ENCODE data around the gene ARHGAP6.
"Not testable (repeated sequence)": the region's sequence is repeated elsewhere in the genome, so short reads cannot be mapped to it uniquely, and the experiment has no call there.

Gene ARHGAP6

DNA sequence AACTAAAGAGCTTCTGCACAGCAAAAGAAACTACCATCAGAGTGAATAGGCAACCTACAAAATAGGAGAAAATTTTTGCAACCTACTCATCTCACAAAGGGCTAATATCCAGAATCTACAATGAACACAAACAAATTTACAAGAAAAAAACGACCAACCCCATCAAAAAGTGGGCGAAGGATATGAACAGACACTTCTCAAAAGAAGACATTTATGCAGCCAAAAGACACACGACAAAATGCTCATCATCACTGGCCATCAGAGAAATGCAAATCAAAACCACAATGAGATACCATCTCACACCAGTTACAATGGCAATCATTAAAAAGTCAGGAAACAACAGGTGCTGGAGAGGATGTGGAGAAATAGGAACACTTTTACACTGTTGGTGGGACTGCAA is 304.1 kb downstream of the ARHGAP6 start:
- not testable (repeated sequence) for DNase-seq (ENCODE audit: low read depth in 2 of 2)

DNA sequence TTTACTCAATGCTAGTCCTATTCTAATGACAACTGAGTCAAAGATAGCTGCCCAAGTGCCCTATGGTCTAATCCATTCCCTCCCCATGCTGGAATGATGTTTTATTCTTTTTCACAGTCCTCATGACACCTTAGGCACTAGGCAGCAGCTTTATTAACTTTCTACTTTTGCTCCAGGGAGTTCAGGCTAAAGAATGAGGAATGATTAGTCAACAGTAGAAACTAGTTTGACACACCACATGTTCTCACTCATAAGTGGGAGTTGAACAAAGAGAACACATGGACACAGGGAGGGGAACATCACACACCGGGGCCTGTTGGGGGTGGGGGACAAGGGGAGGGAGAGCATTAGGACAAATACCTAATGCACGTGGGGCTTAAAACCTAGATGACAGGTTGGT is 309.8 kb downstream of the ARHGAP6 start:
- not testable (repeated sequence) for DNase-seq (ENCODE audit: low read depth in 2 of 2)

DNA sequence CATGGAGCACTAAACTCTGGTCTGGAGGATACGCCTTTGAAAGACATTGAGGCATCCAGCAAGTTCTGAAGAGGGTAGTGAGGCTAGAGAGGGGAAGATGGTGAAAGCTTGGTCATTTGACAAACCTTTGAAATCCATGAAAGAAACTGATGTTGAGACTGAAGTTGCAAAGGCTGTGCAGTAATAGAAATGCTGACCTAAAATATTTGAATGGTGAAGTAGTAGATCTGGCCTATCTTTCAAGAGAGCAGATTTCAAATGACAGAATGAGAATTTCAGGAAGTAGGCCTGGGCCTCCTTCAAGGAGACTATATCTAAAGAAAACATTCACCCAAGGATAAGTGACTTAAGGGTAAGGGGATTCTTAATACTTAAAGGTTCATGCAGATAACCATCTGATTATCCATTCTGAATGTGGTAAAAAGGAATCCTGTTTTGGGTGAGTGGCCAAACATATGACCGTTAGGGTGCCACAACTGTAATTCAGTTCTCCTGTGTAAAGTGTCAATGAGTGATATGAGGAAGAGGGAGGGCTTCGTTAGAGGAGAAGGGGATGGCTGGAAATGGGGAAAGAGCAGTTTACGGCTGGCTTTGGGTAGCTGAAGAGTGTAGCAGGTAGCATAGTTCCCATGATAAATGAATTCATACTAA is 310.3 kb downstream of the ARHGAP6 start:
- DNase-seq (ENCODE audit: low read depth in 2 of 2), result no peak

DNA sequence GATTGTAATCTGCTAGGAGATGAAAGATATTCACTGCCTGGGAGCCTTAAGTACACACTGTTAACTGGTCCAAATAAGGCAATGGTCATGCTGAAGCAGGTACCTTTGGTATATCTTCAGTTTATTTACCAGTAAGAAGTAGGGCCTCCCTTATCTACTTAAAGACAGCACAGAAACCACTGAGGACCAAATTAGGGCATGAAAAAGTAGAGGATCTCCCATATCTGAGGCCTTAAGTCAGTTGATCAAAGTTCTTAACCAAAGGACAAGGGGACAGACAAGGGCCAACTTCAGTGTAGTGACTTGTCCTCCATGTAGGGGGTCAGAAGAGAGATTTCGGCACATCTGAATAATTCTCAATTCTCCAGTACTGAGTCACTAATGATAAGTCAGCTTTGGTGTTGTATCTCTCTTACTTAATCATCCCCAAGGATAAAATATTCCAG is 313.4 kb downstream of the ARHGAP6 start:
- DNase-seq (ENCODE audit: low read depth in 2 of 2), result no peak

DNA sequence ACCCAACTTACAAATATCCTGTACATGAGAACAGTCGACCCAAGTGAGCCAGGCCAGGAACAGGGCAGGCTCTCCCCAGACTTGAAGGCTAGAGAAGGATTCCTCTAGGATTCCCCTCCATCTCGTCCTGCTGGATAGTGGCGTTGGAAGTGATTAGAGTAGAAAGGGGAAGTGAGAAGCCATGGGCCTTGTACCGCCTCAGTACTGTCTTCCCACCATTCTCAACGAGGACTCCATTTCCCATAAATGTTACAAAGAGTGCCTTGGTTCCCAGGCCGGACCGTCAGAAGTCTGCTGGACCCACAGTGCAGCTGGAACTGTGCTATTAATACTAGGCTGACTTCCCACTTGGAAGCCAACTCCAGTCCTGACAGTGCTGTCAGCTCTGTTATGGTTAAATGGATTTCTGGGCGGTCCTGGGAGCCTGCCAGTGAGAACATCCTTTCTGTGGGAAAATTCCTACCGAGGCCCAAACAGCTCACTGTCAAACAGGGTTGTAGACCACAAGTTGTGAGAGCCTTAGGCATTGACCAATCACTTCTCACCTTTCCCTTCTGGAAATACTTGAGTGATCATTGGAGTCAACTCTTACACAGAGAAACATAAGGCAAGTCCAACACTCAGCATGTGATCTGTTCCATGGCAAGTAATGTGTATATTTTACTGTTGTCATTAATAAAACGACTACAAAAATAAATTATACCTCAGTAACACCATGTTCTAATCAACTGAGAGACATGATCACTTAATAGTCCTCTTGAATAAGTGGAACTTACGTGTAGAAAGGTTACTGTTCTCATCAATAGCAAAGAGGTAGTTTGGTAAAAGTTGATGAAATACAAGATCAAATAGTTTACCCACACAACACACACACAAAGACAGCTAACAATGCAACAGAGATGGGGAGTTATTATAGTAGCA is 314.1 kb downstream of the ARHGAP6 start:
- DNase-seq (ENCODE audit: low read depth in 2 of 2), result no peak

DNA sequence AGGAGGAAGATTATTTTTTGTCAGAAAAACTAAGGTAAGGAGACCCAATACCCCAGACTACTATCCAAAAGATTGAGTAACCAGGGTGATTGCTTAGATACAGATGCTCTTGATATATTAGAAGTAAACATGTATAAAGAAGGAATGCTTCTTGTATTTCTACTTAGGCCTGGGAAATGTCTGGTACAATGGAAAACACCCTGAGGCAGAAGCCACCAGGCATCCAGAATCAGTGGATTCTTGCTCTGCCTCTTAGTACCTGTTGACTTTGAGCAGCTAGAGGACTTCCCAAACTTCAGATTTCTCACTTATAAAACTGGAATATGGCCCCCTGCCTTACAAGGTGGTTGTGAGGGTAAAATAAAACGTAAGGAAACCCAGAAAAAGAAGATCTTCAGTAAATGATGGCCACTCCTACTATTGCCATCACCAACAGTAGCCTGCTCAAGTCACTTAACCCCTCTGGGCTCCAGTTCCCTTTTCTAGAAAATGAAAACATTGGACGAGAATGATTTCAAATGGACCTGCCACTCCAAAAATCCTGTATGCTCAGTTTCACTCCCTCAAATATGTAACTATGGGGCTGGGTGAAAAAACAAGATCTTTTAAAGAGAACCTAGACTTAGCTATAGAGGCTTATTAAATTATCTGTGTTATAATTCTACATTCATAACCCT is 315.9 kb downstream of the ARHGAP6 start:
- no peak for DNase-seq (ENCODE audit: low read depth in 2 of 2)

DNA sequence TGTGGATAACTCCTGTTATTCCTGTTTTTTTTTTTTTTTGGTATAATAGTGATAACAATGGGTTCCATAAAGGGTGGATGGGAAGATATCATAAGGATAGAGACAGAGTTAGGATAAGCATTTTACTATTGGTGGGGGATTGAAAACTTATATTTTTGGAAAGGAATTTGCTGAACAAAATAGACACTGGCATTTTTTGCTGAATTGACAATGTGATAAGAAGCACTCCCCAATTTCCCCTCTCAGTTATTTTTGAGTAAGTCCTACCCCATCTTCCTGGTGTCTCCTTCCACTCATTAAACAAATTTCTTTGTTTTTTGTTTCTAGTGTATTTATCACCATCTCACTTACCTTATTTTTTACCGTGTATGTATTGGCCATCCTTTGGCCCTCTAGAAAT is 316.7 kb downstream of the ARHGAP6 start:
- DNase-seq (ENCODE audit: low read depth in 2 of 2), result no peak

DNA sequence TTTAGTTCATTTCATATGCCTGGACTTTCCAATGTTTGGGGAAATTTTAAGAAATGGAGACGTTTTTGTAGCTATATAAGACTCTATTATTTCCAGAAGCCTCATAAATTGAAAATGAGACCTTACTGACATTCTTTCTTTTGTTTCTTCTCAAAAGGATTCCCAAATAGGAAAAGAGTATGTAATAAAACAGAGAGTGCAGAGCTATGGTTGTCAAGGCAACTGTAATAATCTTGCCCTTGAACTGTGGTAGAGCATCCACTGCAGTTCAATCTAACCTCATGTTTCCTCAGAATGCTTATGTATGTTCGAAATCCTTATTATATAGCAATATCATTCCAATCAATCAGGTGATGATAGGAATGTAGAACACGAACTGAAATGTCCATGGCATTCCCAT is 318.4 kb downstream of the ARHGAP6 start:
- DNase-seq (ENCODE audit: low read depth in 2 of 2), result no peak

DNA sequence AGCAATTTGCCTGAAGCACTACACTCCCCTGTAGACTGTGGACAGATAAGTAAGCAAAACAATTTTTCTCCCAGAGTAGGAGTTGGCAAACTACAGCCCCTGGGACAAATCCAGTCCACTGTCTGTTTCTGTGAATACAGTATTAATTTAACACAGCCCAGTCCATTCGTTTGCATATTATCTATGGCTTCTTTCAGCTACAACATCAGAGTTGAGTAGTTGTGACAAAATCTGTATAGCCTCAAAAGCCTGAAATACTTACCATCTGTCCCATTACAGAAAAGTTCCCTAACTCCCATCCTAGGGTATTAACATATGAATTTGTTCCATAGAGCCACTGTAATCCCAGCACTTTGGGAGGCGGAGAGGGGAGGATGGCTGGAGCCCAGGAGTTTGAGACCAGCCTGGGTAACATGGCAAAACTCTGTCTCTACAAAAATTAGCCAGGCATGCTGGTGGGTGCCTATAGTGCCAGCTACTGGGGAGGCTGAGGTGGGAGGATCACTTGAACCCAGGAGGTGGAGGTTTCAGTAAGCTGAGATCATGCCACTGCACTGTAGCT is 319.5 kb downstream of the ARHGAP6 start:
- DNase-seq (ENCODE audit: low read depth in 2 of 2), result no peak

DNA sequence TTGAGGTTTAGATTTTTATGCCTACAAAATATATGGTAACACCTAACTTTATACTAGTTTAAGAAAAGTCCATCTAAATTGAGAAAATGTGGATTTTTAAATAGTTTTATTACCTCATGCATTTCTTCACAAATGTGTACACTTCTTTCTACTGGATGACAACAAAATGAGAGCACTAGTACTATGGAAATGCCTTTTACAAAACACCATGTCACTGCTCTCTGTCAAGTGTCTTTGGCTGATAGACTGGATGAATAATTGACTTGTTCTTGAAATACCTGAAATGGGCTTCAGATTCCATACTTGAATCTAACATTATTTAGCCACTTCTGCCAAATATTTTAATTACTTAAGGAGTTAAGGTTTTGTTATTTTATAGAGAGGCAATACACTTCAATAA is 323.0 kb downstream of the ARHGAP6 start:
- DNase-seq (ENCODE audit: low read depth in 2 of 2), result no peak

DNA sequence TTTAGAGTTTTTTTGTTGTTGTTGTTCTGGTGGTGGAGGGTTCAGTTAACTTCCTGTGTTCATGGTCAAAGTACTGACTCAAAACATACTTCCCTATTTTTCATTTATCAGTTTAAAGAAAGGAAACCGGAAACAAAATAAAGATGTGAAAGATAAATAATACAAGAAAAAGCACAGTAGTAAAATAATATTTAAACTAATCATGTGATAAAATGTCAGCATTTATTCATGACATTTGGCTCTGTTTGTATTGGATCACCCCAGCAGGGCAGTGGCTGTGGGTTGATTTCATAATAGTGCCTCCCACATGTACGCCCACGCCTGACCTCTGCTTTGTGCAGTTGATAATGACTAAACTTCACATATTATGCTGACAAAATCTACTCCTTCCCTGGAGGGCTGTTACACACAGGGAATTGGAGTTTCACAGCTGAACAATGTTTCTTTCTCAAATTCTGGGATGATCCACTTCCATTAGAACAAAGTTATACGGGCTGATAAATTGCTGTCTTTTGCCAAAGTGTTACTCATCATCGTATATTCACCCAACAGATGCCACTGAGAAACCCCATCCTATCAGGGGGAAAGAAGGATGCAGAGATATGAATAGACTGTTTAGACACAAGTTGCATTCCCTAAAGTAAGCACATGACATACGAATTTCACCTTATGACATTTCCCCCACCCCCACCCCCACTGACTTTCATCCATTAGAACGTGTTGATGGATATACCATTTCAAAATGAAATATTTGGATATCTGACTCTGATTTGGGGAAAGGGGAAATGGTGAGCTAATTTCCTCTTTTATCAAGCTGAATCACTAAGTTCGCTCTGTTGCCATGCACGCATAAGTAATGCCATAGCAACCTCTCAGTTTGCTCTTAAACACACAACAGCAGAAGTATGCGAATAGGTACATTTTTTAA is 324.2 kb downstream of the ARHGAP6 start:
- DNase-seq (ENCODE audit: low read depth in 2 of 2), result no peak

DNA sequence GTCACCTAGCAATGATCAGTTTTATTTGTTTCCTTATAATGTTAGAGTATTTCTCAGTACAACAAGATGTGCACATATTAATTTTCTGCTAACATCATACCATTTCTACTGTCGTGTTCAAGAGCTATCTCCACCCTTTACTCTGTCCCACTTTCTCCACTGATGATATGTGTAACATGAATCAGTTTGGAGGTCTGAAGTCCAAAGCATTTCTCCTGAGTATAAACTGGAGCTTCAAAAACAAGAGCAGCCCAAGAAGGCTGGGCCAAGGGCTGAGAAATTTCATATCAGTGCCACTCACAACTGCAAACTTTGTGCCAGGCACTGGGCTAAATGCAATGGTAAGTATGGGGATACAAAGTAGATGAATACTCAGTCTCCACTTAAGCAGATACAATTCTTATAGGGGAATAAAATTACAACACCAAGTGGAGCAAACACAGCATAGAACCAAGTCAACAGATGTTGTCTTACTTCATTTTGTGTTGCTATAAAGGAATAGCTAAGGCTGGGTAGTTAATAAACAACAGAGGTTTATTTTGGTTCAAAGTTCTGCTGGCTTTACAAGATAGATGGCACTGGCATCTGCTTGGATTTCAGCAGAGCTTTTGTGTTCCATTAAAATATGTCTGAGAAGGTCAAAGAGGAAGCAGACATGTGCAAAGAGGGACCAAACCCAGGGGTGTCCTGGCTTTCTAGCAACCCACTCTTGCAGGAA is 328.3 kb downstream of the ARHGAP6 start:
- DNase-seq (ENCODE audit: low read depth in 2 of 2), result no peak

DNA sequence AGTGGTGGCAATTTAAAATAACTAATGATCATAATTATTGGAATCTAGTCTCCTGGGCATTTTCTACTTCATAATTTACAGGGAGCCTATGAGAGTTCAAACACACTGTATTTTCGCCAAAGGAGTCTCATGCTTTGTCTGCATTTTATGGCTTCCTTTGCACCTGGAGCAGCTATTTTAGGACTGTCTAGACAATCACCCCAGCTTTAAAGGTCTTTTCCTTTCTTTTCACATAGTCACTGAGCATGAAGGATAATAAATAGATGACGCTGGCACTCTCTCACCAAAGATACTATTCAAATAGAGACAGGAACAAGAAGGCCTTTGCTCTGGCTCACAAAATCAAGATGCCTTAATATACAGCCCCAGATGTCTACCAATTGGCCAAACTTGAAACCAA is 329.5 kb downstream of the ARHGAP6 start:
- no peak for DNase-seq (ENCODE audit: low read depth in 2 of 2)

DNA sequence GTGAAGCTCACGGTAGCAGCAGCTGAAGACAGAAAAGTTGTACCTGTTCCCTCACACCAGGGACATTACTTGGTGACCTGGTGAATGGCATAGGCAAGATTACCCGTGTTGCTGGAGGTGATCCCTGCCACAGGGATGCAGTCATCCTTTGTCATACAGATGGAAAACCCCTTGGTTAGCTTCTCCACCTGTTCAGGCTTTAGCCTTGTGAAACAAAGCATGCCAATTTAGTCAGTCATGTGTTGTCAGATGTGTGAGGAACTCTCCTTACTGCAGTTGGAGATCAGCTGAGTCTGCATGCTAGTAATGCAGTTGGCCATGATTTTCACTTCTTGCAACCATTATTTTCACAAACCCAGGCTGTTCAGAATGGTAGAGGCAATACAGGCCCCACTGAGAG is 331.6 kb downstream of the ARHGAP6 start:
- DNase-seq (ENCODE audit: low read depth in 2 of 2), result no peak

DNA sequence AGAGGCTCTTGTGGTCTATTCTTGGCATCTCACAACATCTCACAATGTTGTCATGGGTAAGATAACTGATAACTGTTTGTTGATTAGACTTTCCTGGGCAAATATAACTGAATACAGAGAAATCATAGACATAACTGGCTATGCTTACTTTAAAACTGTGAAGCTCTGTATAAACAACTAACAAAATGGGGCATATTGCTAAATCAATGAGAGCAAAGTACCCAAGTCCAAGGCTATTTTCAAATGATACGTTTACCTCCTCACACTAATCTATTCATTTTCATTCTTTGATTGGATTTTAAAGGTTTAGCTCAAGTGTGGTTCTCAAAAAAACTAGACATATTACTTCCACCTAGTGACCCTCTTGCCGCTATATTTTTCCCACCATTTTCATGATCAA is 333.9 kb downstream of the ARHGAP6 start:
- no peak for DNase-seq (ENCODE audit: low read depth in 2 of 2)

DNA sequence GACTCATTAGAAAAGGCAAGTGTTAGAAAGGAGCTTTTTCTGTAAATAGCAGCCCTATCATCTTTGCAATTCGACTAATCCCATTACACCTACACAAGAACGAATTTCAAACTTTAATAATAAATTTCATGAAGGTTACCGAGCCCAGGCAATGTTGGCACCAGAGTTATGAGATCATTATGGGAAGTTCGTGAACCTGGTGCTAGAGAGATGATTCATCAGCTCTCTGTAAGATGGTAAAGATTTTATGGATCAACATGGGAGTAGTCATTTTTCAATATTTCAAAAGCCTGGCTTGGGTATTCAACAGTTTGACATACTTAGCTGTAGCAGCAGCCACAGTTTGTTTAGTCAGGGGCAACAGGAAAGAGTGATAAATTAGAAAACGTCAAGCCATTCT is 336.7 kb downstream of the ARHGAP6 start:
- DNase-seq (ENCODE audit: low read depth in 2 of 2), result no peak

DNA sequence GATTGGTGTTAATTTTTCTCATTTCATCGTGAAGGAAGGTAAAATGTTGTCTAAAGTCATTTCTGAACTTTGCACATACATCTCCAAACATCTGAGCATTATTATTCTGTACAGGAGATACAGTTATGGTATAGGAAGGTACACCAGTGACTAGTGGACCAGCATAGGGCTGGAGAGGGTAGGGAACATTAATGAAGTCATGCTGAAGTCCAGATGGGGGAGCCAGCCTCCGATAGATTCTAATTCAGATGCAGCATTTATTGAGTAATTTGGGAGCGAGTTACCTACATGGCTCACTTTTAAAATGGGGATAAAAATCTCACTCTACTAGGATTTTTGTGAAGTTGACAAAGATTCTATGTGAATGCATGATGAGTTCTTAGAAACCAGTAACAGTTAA is 337.6 kb downstream of the ARHGAP6 start:
- DNase-seq (ENCODE audit: low read depth in 2 of 2), result no peak

DNA sequence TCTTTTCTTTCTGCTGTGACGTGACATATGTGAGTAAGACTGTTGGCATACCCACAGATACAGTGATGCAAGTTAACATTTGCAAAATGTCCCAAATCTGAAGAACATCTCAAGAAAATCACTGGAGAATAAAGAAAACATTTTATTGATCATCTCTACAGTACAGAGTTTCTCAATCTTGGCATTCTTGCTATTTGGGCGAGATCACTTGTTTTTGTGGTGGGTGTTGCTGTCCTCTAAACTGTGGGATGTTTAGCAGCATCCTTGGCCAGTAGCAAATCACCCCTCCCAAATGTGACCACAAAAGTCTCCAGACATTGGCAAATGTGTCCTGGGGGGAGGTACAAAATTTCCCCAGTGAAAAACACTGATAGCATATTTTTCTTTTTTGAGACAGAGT is 343.7 kb downstream of the ARHGAP6 start:
- DNase-seq (ENCODE audit: low read depth in 2 of 2), result no peak

DNA sequence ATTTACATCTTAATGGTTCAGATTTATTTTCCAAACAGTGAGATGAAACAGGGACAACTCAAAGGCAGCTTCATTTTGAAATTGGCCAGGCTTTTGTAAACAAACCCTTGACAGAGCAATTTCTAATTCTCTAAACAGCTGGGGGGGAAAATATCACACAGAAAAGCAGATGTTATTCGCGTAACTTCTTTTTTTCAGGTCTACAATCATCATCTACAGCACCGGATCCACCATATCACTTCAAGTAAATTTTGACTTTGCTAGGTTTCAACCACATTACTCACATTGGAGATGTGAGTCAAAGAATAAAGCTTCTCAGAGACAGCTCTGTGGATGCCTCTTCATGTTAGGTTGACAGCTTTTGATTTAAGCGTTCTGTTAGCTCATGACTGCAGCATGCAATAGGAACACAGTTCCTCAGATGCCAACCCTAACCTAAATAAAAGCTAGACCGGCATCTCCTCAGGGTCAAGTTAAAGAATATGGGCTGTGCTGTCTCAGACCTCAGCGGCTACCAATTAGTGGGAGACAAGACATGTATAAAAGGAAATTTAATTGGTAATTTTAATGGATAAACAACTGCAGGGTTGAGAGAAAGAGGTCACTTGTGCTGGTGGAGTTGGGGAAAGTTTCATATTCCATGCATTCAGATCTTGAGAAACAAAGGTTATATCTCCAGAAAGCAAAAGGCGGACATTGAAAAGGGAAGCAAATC is 345.8 kb downstream of the ARHGAP6 start:
- no peak for DNase-seq (ENCODE audit: low read depth in 2 of 2)

DNA sequence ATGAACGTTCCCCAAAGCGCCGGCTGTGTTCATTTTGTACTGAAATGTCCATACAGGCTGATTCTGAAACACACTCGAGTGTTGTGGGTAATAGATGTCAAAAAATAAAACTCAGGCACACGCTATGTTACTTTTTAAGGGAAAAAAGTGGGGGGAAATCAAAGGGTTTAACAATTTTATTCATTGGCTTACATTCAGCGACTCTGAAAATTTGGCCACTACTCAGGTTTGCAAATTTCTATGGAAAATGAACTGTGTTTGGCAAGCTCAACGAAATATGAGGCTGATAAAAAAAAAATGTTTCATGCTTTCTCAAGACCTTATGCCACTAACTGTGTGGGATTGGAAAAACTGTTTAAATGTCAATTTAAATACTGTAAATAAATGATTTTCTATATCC is 354.0 kb downstream of the ARHGAP6 start:
- DNase-seq (ENCODE audit: low read depth in 2 of 2), result no peak

Measured in stimulated activated CD4-positive, alpha-beta T cell treated with anti-CD3 and anti-CD28 coated beads, Interleukin-12 subunit alpha, Interleukin-12 subunit beta, amount 100 ng/mL, for 24 hours (primary cell).